ENCODE measurements around the gene PPFIBP2. TPM values are rescaled to one million over a fixed set of nuclear protein-coding genes. Genes with fewer than 3 reads are reported as not detected.

Gene PPFIBP2
- total RNA-seq, 3 donors from 2014 or later, result 32.3 to 56.1 (median 43.3) TPM

DNA sequence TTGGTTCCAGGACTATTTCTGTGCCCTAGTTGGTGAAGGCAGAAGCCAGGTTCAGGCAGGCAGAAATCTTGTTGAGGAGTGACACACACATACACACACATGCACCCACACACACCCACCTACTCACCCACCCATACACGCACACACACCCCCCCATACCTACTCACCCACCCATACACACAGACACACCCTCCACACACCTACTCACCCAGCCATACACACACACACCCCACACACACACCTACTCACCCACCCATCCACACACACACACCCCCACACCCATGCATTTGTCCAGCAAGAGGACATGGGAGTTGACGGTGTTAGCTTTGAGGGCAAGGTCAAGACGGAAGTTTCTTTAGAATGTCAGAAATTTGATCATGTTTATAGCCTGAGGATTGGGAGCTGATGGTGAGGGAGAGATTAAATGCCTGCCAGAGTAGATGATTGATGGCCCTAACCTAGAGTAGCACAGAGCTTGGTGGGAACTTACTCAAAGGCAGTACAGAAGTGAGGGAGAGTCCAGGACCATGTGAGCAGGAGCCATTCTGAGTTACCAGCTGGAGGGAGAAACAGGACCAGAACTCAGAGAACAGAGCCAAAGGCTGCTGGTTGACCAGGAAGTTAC lies 90.6 kb downstream of the PPFIBP2 start:
- no peaks in the 10 kb centered on the region for H3K27me3 ChIP-seq
- no peak overlapping the region for H3K4me3 ChIP-seq
- H3K4me1 ChIP-seq, result no peaks in the 10 kb centered on the region
- H3K9me3 ChIP-seq, result no peaks in the 10 kb centered on the region
- no peak overlapping the region for H3K27ac ChIP-seq
- no peak for DNase-seq (ENCODE audit: low spot score in 2 of 2)
- intact Hi-C loops (cut with DNase I; ENCODE audit: low total_unique reads), result no loop called here
- TF ChIP-seq POLR2AphosphoS5 (IDR thresholded peaks at IDR 0.05) (no peak), POLR2A (IDR thresholded peaks at IDR 0.05) (no peak)
- TF ChIP-seq, protein P1, sequence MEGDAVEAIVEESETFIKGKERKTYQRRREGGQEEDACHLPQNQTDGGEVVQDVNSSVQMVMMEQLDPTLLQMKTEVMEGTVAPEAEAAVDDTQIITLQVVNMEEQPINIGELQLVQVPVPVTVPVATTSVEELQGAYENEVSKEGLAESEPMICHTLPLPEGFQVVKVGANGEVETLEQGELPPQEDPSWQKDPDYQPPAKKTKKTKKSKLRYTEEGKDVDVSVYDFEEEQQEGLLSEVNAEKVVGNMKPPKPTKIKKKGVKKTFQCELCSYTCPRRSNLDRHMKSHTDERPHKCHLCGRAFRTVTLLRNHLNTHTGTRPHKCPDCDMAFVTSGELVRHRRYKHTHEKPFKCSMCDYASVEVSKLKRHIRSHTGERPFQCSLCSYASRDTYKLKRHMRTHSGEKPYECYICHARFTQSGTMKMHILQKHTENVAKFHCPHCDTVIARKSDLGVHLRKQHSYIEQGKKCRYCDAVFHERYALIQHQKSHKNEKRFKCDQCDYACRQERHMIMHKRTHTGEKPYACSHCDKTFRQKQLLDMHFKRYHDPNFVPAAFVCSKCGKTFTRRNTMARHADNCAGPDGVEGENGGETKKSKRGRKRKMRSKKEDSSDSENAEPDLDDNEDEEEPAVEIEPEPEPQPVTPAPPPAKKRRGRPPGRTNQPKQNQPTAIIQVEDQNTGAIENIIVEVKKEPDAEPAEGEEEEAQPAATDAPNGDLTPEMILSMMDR (IDR thresholded peaks at IDR 0.05), result no peak
- no peaks in the 10 kb centered on the region for H3K36me3 ChIP-seq

DNA sequence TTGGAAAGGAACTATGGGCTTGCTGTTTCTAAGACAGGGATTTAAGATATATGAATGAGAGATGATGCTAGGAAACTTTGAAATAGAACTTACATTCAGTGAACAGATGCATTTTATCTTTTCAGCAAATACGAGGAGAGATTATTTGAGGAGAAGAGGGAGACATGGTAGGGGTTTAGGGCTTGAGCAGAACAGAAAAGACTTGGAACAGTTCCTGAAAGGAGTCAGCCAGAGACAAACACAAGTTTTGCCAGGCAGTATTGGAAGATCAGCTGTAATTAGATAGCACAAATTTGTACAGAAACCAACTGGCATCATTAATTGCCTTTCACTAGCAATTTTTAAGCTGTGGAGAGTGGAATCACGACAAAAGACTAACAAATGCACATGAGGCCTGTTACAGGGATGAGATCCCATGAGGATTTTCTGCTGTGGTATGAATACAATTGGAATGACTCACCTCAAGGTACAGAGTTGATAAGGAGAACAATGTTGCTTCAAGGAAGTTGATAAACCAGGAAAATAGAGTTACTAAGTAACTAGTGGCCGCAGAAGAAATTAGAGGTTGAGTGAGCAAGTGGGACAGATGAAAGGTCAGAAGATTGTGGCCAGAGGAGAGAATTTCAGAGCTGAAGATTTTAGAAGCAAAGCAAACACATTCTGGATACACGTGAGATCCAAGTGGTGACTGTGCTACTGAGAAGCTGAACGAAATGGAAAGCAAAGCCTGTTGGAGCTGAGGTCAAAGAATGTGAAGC lies 91.6 kb downstream of the PPFIBP2 start:
- Histone ChIP-seq H3K9me3 (no peaks in the 10 kb centered on the region), H3K27ac (peak overlapping the region; percentile 13 to 48), H3K4me1 (no peaks in the 10 kb centered on the region), H3K4me3 (no peak overlapping the region), H3K36me3 (no peaks in the 10 kb centered on the region), H3K27me3 (no peaks in the 10 kb centered on the region)
- intact Hi-C loops (cut with DNase I; ENCODE audit: low total_unique reads), result no loop called here
- no peak for DNase-seq (ENCODE audit: low spot score in 2 of 2)
- no peak for TF ChIP-seq POLR2A (IDR thresholded peaks at IDR 0.05)
- no peak for TF ChIP-seq POLR2AphosphoS5 (IDR thresholded peaks at IDR 0.05)
- TF ChIP-seq, protein P1 (IDR thresholded peaks at IDR 0.05), result no peak

DNA sequence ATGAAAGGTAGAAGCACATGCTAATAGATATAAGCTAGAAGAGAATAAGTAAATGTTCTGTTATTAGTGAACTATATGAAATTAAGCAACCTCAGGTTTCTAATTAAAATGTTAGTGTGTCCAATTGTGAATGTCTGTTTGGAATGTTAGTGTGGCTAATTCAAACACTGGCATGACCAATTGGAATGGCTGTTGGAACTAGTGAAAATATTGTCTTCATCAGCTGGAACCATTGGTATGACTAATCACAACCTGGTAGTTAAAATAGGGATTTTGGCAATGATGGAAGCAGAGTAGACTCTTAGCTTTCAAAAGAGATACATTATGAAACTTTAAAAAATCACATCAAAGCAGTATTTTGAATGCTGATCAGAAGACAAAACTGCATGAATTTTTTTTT lies 92.7 kb downstream of the PPFIBP2 start:
- no peak overlapping the region for H3K27ac ChIP-seq
- no peaks in the 10 kb centered on the region for H3K4me1 ChIP-seq
- H3K4me3 ChIP-seq, result no peak overlapping the region
- intact Hi-C loops (cut with DNase I; ENCODE audit: low total_unique reads), result no loop called here
- no peaks in the 10 kb centered on the region for H3K27me3 ChIP-seq
- TF ChIP-seq, protein P1 (IDR thresholded peaks at IDR 0.05), result no peak
- TF ChIP-seq POLR2AphosphoS5 (IDR thresholded peaks at IDR 0.05) (no peak), POLR2A (IDR thresholded peaks at IDR 0.05) (no peak)
- no peaks in the 10 kb centered on the region for H3K36me3 ChIP-seq
- H3K9me3 ChIP-seq, result no peaks in the 10 kb centered on the region
- no peak for DNase-seq (ENCODE audit: low spot score in 2 of 2)

DNA sequence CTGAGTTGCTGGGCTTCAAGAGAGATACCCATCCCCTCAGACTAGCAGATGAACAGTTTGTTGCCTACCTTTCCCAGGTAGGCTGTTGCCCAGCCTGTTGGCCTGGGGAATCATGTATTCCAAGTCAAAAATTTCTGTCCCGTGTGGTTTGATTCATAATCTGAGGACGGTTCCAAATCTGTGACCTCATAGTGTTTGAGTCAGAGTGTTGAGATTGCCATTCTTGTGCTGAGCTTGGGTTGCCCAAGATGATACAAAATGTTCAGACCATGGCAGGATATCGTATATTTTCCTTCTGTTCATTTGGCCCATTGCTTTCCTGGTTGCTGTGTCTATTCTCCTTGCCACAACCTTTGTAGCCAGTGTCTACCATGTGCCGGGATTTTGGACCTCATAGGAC lies 95.2 kb downstream of the PPFIBP2 start:
- no peaks in the 10 kb centered on the region for H3K36me3 ChIP-seq
- no peak overlapping the region for H3K4me3 ChIP-seq
- TF ChIP-seq POLR2AphosphoS5 (IDR thresholded peaks at IDR 0.05) (no peak), POLR2A (IDR thresholded peaks at IDR 0.05) (no peak)
- TF ChIP-seq, protein P1 (IDR thresholded peaks at IDR 0.05), result no peak
- H3K4me1 ChIP-seq, result peaks cover 0 to 11% of the 10 kb centered on the region in 2 donors
- no peaks in the 10 kb centered on the region for H3K27me3 ChIP-seq
- intact Hi-C loops (cut with DNase I; ENCODE audit: low total_unique reads), result no loop called here
- no peaks in the 10 kb centered on the region for H3K9me3 ChIP-seq
- DNase-seq (ENCODE audit: low spot score in 2 of 2), result no peak
- H3K27ac ChIP-seq, result no peak overlapping the region

DNA sequence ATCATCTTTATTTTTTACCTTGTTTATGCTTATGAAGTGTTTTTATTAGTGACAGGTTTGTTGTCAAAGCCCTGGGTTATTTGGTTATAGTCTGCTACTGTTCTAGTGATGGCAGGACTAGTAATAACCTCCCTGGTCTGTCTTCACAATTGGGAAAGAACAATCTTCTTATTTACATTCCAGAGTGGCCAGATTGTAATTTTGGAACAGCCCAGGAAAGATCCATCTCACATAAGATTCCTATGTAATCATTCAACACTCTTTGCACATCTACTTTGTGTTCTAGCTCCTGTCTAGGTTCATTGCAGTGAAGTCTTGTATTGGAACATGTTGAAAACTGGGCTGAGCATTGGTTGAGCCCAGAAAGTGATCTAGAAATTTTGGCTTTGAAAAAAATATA lies 95.7 kb downstream of the PPFIBP2 start:
- Histone ChIP-seq H3K27me3 (no peaks in the 10 kb centered on the region), H3K27ac (no peak overlapping the region), H3K9me3 (no peaks in the 10 kb centered on the region), H3K4me3 (no peak overlapping the region), H3K36me3 (no peaks in the 10 kb centered on the region), H3K4me1 (peaks cover 0 to 11% of the 10 kb centered on the region in 2 donors)
- intact Hi-C loops (cut with DNase I; ENCODE audit: low total_unique reads), result no loop called here
- TF ChIP-seq, protein P1 (IDR thresholded peaks at IDR 0.05), result no peak
- TF ChIP-seq POLR2A (IDR thresholded peaks at IDR 0.05), result no peak
- TF ChIP-seq POLR2AphosphoS5 (IDR thresholded peaks at IDR 0.05), result no peak
- DNase-seq (ENCODE audit: low spot score in 2 of 2), result no peak

All from breast epithelium (tissue), 4 donors.